ENCODE measurements around the gene BIRC3.
"Not testable (repeated sequence)": the region's sequence is repeated elsewhere in the genome, so short reads cannot be mapped to it uniquely, and the experiment has no call there.

The BIRC3 gene

GRCh38 chr11:102361086-102362031 lies 44.1 kb downstream of the BIRC3 start:
- H3K9ac ChIP-seq (ENCODE audit: low read depth in 1 of 2, low read length in 2 of 2): no peak overlapping the region
- H3K36me3 ChIP-seq (ENCODE audit: control insufficient read depth in 1 of 2, insufficient read depth in 2 of 2, low read length in 2 of 2): peaks cover 11 to 62% of the 10 kb centered on the region in 2 donors
- H3K4me1 ChIP-seq (ENCODE audit: control insufficient read depth in 1 of 2, insufficient read depth in 2 of 2, low read length in 2 of 2): no peaks in the 10 kb centered on the region
- no peak overlapping the region for H3K27ac ChIP-seq (ENCODE audit: low read depth, low read length)
- H3K27me3 ChIP-seq (ENCODE audit: control insufficient read depth in 1 of 2, insufficient read depth in 2 of 2, low read length in 2 of 2): no peaks in the 10 kb centered on the region
- H3K9me3 ChIP-seq (ENCODE audit: control insufficient read depth in 1 of 2, low read length in 2 of 2): no peaks in the 10 kb centered on the region
- H3K4me3 ChIP-seq (ENCODE audit: low read depth in 1 of 2, low read length in 2 of 2): no peak overlapping the region

- H3K27me3 ChIP-seq (ENCODE audit: control insufficient read depth in 1 of 2, insufficient read depth in 2 of 2, low read length in 2 of 2): no peaks in the 10 kb centered on the region
- no peak overlapping the region for H3K4me3 ChIP-seq (ENCODE audit: low read depth in 1 of 2, low read length in 2 of 2)
- no peak overlapping the region for H3K9ac ChIP-seq (ENCODE audit: low read depth in 1 of 2, low read length in 2 of 2)
- H3K36me3 ChIP-seq (ENCODE audit: control insufficient read depth in 1 of 2, insufficient read depth in 2 of 2, low read length in 2 of 2): peaks cover 18 to 51% of the 10 kb centered on the region in 2 donors
- H3K27ac ChIP-seq (ENCODE audit: low read depth, low read length): no peak overlapping the region
- H3K4me1 ChIP-seq (ENCODE audit: control insufficient read depth in 1 of 2, insufficient read depth in 2 of 2, low read length in 2 of 2): no peaks in the 10 kb centered on the region
- H3K9me3 ChIP-seq (ENCODE audit: control insufficient read depth in 1 of 2, low read length in 2 of 2): no peaks in the 10 kb centered on the region
Observed at GRCh38 chr11:102364991-102365390, 47.7 kb downstream of the BIRC3 start.

GRCh38 chr11:102367364-102367763 lies 50.1 kb downstream of the BIRC3 start:
- H3K27me3 ChIP-seq (ENCODE audit: control insufficient read depth in 1 of 2, insufficient read depth in 2 of 2, low read length in 2 of 2): no peaks in the 10 kb centered on the region
- peaks cover 15 to 34% of the 10 kb centered on the region in 2 donors for H3K36me3 ChIP-seq (ENCODE audit: control insufficient read depth in 1 of 2, insufficient read depth in 2 of 2, low read length in 2 of 2)
- H3K9me3 ChIP-seq (ENCODE audit: control insufficient read depth in 1 of 2, low read length in 2 of 2): no peaks in the 10 kb centered on the region
- H3K27ac ChIP-seq (ENCODE audit: low read depth, low read length): no peak overlapping the region
- H3K4me3 ChIP-seq (ENCODE audit: low read depth in 1 of 2, low read length in 2 of 2): no peak overlapping the region
- no peak overlapping the region for H3K9ac ChIP-seq (ENCODE audit: low read depth in 1 of 2, low read length in 2 of 2)
- no peaks in the 10 kb centered on the region for H3K4me1 ChIP-seq (ENCODE audit: control insufficient read depth in 1 of 2, insufficient read depth in 2 of 2, low read length in 2 of 2)

GRCh38 chr11:102368472-102368871 lies 51.2 kb downstream of the BIRC3 start:
- Histone ChIP-seq H3K9ac (ENCODE audit: low read depth in 1 of 2, low read length in 2 of 2) (no peak overlapping the region), H3K9me3 (ENCODE audit: control insufficient read depth in 1 of 2, low read length in 2 of 2) (no peaks in the 10 kb centered on the region), H3K4me3 (ENCODE audit: low read depth in 1 of 2, low read length in 2 of 2) (no peak overlapping the region), H3K27ac (ENCODE audit: low read depth, low read length) (no peak overlapping the region), H3K4me1 (ENCODE audit: control insufficient read depth in 1 of 2, insufficient read depth in 2 of 2, low read length in 2 of 2) (no peaks in the 10 kb centered on the region), H3K36me3 (ENCODE audit: control insufficient read depth in 1 of 2, insufficient read depth in 2 of 2, low read length in 2 of 2) (peaks cover 15 to 28% of the 10 kb centered on the region in 2 donors), H3K27me3 (ENCODE audit: control insufficient read depth in 1 of 2, insufficient read depth in 2 of 2, low read length in 2 of 2) (no peaks in the 10 kb centered on the region)

DNA sequence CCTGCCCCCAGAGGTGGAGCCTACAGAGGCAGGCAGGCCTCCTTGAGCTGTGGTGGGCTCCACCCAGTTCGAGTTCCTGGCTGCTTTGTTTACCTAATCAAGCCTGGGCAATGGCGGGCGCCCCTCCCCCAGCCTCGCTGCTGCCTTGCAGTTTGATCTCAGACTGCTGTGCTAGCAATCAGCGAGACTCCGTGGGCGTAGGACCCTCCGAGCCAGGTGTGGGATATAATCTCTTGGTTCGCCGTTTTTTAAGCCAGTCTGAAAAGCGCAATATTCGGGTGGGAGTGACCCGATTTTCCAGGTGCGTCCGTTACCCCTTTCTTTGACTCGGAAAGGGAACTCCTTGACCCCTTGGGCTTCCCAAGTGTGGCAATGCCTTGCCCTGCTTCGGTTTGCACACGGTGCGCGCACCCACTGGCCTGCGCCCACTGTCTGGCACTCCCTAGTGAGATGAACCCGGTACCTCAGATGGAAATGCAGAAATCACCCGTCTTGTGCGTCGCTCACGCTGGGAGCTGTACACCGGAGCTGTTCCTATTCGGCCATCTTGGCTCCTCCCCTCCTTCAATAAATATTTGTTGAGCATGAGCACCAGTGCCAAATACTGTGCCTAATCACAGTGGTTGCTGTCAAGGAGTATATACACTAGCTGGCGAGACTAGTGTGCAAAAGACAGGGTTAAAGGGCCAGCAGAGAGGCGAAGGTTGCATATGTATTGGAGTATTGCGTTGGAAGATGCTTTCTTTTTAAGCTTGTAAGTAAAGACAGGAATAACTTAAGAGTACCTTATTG lies 57.5 kb downstream of the BIRC3 start:
- H3K9me3 ChIP-seq (ENCODE audit: control insufficient read depth in 1 of 2, low read length in 2 of 2); H3K27me3 ChIP-seq (ENCODE audit: control insufficient read depth in 1 of 2, insufficient read depth in 2 of 2, low read length in 2 of 2); H3K27ac ChIP-seq (ENCODE audit: low read depth, low read length); H3K4me1 ChIP-seq (ENCODE audit: control insufficient read depth in 1 of 2, insufficient read depth in 2 of 2, low read length in 2 of 2); H3K9ac ChIP-seq (ENCODE audit: low read depth in 1 of 2, low read length in 2 of 2); H3K4me3 ChIP-seq (ENCODE audit: low read depth in 1 of 2, low read length in 2 of 2): not testable (repeated sequence)
- H3K36me3 ChIP-seq (ENCODE audit: control insufficient read depth in 1 of 2, insufficient read depth in 2 of 2, low read length in 2 of 2): peaks cover 11 to 26% of the 10 kb centered on the region in 2 donors

DNA sequence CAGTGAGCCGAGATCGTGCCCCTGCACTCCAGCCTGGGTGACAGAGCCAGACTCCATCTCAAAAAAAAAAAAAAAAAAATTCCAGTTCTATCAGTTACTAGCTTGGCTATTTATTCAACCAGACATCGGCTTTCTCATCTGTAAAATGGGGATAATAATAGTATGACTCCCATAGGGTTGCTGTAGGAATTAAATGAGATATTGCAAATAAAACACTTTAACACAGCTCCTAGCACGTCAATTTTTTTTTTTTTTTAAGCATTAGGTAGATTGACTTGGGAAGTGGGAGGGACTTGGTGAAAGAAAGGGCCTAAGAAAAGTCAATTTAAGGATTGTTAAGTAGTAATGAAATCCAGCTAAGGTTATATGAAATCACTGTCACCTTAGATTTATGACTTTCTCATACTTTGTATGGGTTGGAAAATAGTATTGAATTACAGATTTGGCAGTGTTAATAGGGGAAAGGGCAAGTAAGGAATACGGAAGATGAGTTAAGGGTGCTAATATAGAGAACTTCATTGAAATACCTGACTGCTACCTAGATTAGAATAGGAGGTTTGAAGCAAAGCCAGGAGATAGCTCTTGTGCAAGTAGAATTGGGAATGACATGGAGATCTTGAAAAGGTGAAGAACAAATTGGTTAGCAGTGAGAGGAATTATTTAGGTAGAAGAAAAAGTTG lies 58.6 kb downstream of the BIRC3 start:
- Histone ChIP-seq H3K27me3 (ENCODE audit: control insufficient read depth in 1 of 2, insufficient read depth in 2 of 2, low read length in 2 of 2) (no peaks in the 10 kb centered on the region), H3K9ac (ENCODE audit: low read depth in 1 of 2, low read length in 2 of 2) (no peak overlapping the region), H3K4me1 (ENCODE audit: control insufficient read depth in 1 of 2, insufficient read depth in 2 of 2, low read length in 2 of 2) (no peaks in the 10 kb centered on the region), H3K4me3 (ENCODE audit: low read depth in 1 of 2, low read length in 2 of 2) (no peak overlapping the region), H3K9me3 (ENCODE audit: control insufficient read depth in 1 of 2, low read length in 2 of 2) (no peaks in the 10 kb centered on the region), H3K27ac (ENCODE audit: low read depth, low read length) (no peak overlapping the region), H3K36me3 (ENCODE audit: control insufficient read depth in 1 of 2, insufficient read depth in 2 of 2, low read length in 2 of 2) (peaks cover 14 to 34% of the 10 kb centered on the region in 2 donors)

GRCh38 chr11:102377891-102378290 lies 60.6 kb downstream of the BIRC3 start:
- H3K4me3 ChIP-seq (ENCODE audit: low read depth in 1 of 2, low read length in 2 of 2): no peak overlapping the region
- peaks cover 14 to 37% of the 10 kb centered on the region in 2 donors for H3K36me3 ChIP-seq (ENCODE audit: control insufficient read depth in 1 of 2, insufficient read depth in 2 of 2, low read length in 2 of 2)
- no peaks in the 10 kb centered on the region for H3K9me3 ChIP-seq (ENCODE audit: control insufficient read depth in 1 of 2, low read length in 2 of 2)
- no peaks in the 10 kb centered on the region for H3K27me3 ChIP-seq (ENCODE audit: control insufficient read depth in 1 of 2, insufficient read depth in 2 of 2, low read length in 2 of 2)
- no peak overlapping the region for H3K9ac ChIP-seq (ENCODE audit: low read depth in 1 of 2, low read length in 2 of 2)
- H3K27ac ChIP-seq (ENCODE audit: low read depth, low read length): no peak overlapping the region
- no peaks in the 10 kb centered on the region for H3K4me1 ChIP-seq (ENCODE audit: control insufficient read depth in 1 of 2, insufficient read depth in 2 of 2, low read length in 2 of 2)

- Histone ChIP-seq H3K36me3 (ENCODE audit: control insufficient read depth in 1 of 2, insufficient read depth in 2 of 2, low read length in 2 of 2) (peaks cover 14 to 37% of the 10 kb centered on the region in 2 donors), H3K9me3 (ENCODE audit: control insufficient read depth in 1 of 2, low read length in 2 of 2) (no peaks in the 10 kb centered on the region), H3K27me3 (ENCODE audit: control insufficient read depth in 1 of 2, insufficient read depth in 2 of 2, low read length in 2 of 2) (no peaks in the 10 kb centered on the region), H3K4me1 (ENCODE audit: control insufficient read depth in 1 of 2, insufficient read depth in 2 of 2, low read length in 2 of 2) (no peaks in the 10 kb centered on the region), H3K4me3 (ENCODE audit: low read depth in 1 of 2, low read length in 2 of 2) (no peak overlapping the region), H3K27ac (ENCODE audit: low read depth, low read length) (no peak overlapping the region), H3K9ac (ENCODE audit: low read depth in 1 of 2, low read length in 2 of 2) (no peak overlapping the region)
Observed at GRCh38 chr11:102378818-102379217, 61.5 kb downstream of the BIRC3 start.

DNA sequence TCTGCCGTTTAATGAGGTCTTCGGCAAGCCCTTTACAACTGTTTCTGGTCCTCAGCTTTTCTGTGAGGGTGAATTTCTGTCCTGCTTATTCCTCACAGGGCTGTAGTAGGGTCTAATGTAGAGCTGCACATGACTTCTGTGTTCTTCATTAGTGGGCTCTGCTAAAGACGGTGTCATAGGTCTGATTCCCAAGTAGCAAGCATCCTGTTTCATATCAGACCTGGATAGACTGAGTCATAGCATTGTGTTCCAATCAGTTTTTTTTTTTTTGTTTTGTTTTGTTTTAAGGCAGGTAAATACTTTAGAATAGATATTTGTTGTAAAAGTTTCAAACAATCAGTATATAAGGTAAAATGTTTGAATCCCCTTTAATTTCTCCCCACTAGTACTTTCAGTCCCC lies 65.1 kb downstream of the BIRC3 start:
- Histone ChIP-seq H3K4me3 (ENCODE audit: low read depth in 1 of 2, low read length in 2 of 2) (no peak overlapping the region), H3K4me1 (ENCODE audit: control insufficient read depth in 1 of 2, insufficient read depth in 2 of 2, low read length in 2 of 2) (no peaks in the 10 kb centered on the region), H3K9me3 (ENCODE audit: control insufficient read depth in 1 of 2, low read length in 2 of 2) (no peaks in the 10 kb centered on the region), H3K27me3 (ENCODE audit: control insufficient read depth in 1 of 2, insufficient read depth in 2 of 2, low read length in 2 of 2) (no peaks in the 10 kb centered on the region), H3K36me3 (ENCODE audit: control insufficient read depth in 1 of 2, insufficient read depth in 2 of 2, low read length in 2 of 2) (peaks cover 11 to 38% of the 10 kb centered on the region in 2 donors), H3K27ac (ENCODE audit: low read depth, low read length) (no peak overlapping the region), H3K9ac (ENCODE audit: low read depth in 1 of 2, low read length in 2 of 2) (no peak overlapping the region)

GRCh38 chr11:102383839-102384238 lies 66.6 kb downstream of the BIRC3 start:
- Histone ChIP-seq H3K9ac (ENCODE audit: low read depth in 1 of 2, low read length in 2 of 2) (no peak overlapping the region), H3K9me3 (ENCODE audit: control insufficient read depth in 1 of 2, low read length in 2 of 2) (no peaks in the 10 kb centered on the region), H3K4me1 (ENCODE audit: control insufficient read depth in 1 of 2, insufficient read depth in 2 of 2, low read length in 2 of 2) (no peaks in the 10 kb centered on the region), H3K27me3 (ENCODE audit: control insufficient read depth in 1 of 2, insufficient read depth in 2 of 2, low read length in 2 of 2) (no peaks in the 10 kb centered on the region), H3K36me3 (ENCODE audit: control insufficient read depth in 1 of 2, insufficient read depth in 2 of 2, low read length in 2 of 2) (peaks cover 15 to 36% of the 10 kb centered on the region in 2 donors), H3K4me3 (ENCODE audit: low read depth in 1 of 2, low read length in 2 of 2) (no peak overlapping the region), H3K27ac (ENCODE audit: low read depth, low read length) (no peak overlapping the region)

Data from duodenal mucosa (tissue), 2 donors.